HG03432 (cell line): ENCODE results near the gene SLIT2.
A peak's percentile ranks its signal among the peaks of the same experiment; 100 is the strongest.

Source experiments
- ATAC-seq: cut with Tn5 transposase; IDR thresholded peaks from one replicate; pipeline ENCODE4 v1.9.1; 2021; ENCODE audit warnings: mild to moderate bottlenecking, moderate library complexity; ENCODE audit not compliant: unreplicated experiment

Gene SLIT2, protein sequence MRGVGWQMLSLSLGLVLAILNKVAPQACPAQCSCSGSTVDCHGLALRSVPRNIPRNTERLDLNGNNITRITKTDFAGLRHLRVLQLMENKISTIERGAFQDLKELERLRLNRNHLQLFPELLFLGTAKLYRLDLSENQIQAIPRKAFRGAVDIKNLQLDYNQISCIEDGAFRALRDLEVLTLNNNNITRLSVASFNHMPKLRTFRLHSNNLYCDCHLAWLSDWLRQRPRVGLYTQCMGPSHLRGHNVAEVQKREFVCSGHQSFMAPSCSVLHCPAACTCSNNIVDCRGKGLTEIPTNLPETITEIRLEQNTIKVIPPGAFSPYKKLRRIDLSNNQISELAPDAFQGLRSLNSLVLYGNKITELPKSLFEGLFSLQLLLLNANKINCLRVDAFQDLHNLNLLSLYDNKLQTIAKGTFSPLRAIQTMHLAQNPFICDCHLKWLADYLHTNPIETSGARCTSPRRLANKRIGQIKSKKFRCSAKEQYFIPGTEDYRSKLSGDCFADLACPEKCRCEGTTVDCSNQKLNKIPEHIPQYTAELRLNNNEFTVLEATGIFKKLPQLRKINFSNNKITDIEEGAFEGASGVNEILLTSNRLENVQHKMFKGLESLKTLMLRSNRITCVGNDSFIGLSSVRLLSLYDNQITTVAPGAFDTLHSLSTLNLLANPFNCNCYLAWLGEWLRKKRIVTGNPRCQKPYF (N-terminal part only)

GRCh38 chr4:20251796-20252655, at the start of gene SLIT2:
SLIT2 (plus strand) TSS chr4:20251905; CDS start chr4:20253816, 1,911 bp downstream.
- ATAC-seq: peak; percentile 85

DNA sequence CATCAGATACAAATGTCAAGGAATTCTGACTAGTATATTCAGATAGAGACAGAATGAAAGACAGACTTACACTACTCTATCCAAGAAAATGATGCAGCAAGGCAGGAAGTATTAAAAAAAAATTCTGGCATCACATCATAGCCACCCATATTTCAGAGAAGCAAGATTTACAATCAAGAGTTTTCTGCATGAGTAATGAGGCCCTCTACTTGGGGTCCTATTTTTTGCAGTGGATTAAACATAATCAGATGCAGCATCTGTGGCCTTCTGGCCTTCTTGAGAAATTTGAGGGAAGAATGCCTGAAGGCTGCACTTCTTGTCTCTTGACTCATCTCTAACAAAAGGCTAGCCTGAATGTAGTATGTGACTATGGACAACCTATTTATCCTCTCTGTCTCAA, 48.2 kb upstream of the SLIT2 start:
- no peak for ATAC-seq

GRCh38 chr4:20217521-20217920, 34.2 kb upstream of the SLIT2 start:
- no peak for ATAC-seq

- ATAC-seq: no peak
Observed at GRCh38 chr4:20217951-20218350, 33.8 kb upstream of the SLIT2 start.

GRCh38 chr4:20219521-20219920, 32.2 kb upstream of the SLIT2 start:
- ATAC-seq: no peak

DNA sequence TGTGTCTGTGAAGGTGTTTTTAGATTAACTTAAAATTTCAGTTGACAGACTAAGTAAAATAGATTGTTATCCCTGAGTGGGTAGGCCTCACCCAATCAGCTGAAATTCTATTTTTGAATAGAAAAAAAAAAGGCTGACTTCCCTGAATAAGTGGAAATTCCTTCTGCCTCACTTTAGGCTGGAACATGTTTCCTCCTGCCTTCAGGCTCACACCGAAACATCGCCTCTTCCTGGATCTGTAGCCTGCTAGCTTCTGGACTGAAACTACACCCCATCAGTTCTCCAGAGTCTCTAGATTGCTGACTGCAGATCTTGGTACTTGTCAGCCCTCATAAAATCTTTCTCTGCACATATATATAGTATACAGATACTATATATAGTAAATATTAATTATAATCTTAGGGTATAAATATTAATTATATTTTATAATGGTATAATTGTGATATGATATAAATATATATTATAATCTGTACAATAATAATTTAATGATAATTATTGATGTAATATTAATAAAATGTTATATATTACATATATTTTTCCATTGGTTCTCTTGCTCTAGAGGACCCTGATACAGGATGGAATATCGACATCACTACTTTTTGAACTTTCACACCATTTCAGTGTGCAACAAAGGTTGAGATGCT, 13.7 kb upstream of the SLIT2 start:
- ATAC-seq: no peak

DNA sequence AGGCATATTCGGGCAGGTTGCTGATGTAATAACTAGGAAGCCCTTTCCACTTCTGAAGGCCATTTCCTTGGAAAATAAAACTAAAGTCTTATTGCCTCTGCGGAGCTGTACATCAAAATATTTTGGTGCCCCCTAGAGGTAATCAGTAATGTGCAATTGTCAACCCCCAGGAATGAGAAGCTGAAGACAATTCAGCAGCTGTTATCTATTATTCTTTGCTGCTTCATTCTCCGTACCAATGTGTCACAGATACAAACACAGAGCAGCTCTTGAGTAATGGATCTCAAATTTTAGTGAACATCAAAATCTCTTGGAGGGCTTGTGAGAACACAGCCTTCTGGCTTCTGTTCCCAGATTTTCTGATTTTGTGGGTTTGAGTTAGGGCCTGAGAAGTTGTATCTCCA, 3.5 kb upstream of the SLIT2 start:
- ATAC-seq: no peak

GRCh38 chr4:20249333-20249732, 2.4 kb upstream of the SLIT2 start:
- ATAC-seq: no peak

GRCh38 chr4:20251031-20251795, 492 bp upstream of the SLIT2 start:
- ATAC-seq: peak; percentile 13

DNA sequence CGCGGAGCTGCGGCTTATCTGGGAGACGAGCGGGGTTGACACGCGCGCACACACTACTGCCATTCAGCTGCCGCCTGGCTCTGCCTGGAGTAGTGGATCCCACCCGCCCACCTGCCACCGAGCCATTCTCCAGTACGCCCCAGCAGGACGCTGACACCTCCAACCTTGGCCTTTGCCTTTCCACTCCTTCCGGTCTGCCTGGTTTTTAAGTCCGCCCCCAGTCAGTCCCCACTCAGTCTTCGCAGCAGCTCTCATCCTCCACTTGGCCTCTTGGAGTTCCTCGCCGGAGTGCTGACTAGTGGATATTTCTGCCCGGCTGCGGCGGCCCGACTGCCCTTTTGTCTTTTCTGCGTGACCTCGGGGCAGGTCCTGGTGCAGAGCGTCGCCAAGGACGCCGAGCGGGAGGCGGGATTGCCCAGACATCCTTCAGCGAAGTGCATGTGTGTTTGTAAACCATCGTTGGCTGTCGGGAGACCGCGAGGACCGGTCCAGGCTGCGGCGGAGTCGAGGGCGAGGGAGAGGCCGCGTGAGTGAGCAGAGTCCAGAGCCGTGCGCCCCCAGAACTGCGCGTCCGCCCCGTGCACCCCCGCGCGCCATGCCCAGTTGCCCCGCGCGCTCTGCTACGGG, 1.1 kb downstream of the SLIT2 start:
- ATAC-seq: no peak

GRCh38 chr4:20253283-20253734, 1.6 kb downstream of the SLIT2 start:
- ATAC-seq: no peak

GRCh38 chr4:20253735-20254409, 2.2 kb downstream of the SLIT2 start:
- ATAC-seq: no peak

- ATAC-seq: no peak
Observed at GRCh38 chr4:20254511-20255250, 3.0 kb downstream of the SLIT2 start.

GRCh38 chr4:20255251-20255586, 3.5 kb downstream of the SLIT2 start:
- no peak for ATAC-seq

DNA sequence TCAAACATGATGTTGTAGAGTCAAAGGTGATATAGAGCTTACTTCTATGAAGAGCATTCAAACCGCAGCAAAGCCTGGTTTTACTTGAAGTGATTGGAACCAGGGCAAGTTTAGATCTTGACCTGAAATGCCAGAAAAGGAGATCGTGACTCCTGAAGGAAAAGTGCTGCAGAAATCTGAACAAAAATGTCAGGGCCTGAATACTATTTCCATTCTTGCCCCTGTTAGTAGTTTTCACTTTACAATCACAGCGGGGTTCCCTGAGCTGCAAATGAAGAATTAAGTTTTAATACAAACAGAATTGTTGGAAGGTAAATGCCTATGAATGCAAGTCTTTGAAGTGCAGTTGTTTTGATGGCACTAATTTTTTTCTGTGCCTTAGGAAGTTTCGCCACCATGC, 4.1 kb downstream of the SLIT2 start:
- no peak for ATAC-seq

DNA sequence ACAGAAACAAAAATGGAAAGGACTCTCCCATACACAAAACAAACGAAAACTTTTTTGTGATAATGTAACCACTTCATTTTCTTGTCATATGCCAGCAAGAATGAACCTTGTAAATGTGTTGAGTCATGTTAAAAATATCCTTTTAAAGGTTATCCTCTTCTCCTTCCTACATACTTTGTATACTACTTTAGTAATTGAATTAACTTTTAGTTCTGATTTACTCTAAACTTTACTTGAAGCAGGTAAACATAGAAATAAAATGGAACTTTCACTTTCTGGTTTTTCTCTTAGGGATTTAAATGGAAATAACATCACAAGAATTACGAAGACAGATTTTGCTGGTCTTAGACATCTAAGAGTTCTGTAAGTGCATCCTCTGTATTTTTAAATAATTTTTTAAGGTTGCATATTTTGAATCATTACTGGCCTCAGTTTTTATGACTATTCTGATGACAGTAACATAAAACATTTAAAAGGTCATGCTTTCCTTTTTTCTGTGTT, 4.7 kb downstream of the SLIT2 start:
- no peak for ATAC-seq

DNA sequence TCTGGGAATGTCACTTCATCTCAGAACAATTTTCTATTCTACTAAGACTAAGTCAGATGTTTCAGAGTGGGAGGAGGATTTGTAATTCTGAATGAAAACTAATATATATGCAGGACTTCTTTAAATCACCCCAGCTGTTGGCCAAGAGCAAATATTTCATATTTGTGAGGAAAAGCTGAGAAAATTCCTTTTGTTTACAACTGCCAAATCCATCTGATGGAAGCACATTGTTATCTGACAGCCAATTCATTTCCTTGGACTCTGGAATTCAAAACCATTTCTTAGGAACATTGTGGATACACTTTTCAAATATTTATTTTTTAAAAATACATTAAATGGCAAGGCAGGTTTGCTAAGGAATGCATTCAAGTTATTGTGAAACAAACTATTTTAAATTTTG, 8.0 kb downstream of the SLIT2 start:
- no peak for ATAC-seq

GRCh38 chr4:20260821-20261220, 9.1 kb downstream of the SLIT2 start:
- no peak for ATAC-seq
